Stimulated activated CD4-positive, alpha-beta T cell treated with anti-CD3 and anti-CD28 coated beads, TNF-alpha, amount 100 ng/mL, for 24 hours (primary cell): ENCODE results near the gene PGLYRP1.
A peak's percentile ranks its signal among the peaks of the same experiment; 100 is the strongest.

Experiments
- DNase-seq, 3 experiments: peaks; one replicate each; pipeline ENCODE4 v3.0.0-alpha.2; 2020; ENCODE audit warnings: low read depth in 3 of 3

PGLYRP1 gene

GRCh38 chr19:46032597-46033025 is 9.8 kb upstream of the PGLYRP1 start:
- no peak for DNase-seq

GRCh38 chr19:46031781-46032596 is 9.1 kb upstream of the PGLYRP1 start:
- DNase-seq = no peak

GRCh38 chr19:46030812-46031550 is 8.1 kb upstream of the PGLYRP1 start:
- no peak for DNase-seq

- no peak for DNase-seq
Measured at GRCh38 chr19:46025835-46026234, 3.0 kb upstream of the PGLYRP1 start.

GRCh38 chr19:46023311-46023779 is 492 bp upstream of the PGLYRP1 start:
- no peak for DNase-seq

GRCh38 chr19:46022061-46022430 is 807 bp downstream of the PGLYRP1 start:
- no peak for DNase-seq

- no peak for DNase-seq
Measured at GRCh38 chr19:46021531-46022041, 1.3 kb downstream of the PGLYRP1 start.

GRCh38 chr19:46020819-46021125 is 2.1 kb downstream of the PGLYRP1 start:
- DNase-seq = no peak

- DNase-seq = no peak
Measured at GRCh38 chr19:46019270-46019669, 3.6 kb downstream of the PGLYRP1 start.

GRCh38 chr19:46018729-46019251 is 4.1 kb downstream of the PGLYRP1 start:
- no peak for DNase-seq

- no peak for DNase-seq
Measured at GRCh38 chr19:46017874-46018675, 4.8 kb downstream of the PGLYRP1 start.

- DNase-seq = no peak
Measured at GRCh38 chr19:46017095-46017429, 5.8 kb downstream of the PGLYRP1 start.

- DNase-seq = peak; percentile 62 to 77 (median 69)
Measured at GRCh38 chr19:46016426-46017094, 6.3 kb downstream of the PGLYRP1 start.

- peak in 1 of 3 experiments; percentile 37 for DNase-seq
Measured at GRCh38 chr19:46015687-46016425, 7.0 kb downstream of the PGLYRP1 start.

GRCh38 chr19:46014941-46015686 is 7.7 kb downstream of the PGLYRP1 start:
- peak; percentile 25 to 70 (median 35) for DNase-seq

- no peak for DNase-seq
Measured at GRCh38 chr19:46014534-46014933, 8.3 kb downstream of the PGLYRP1 start.

- DNase-seq = peak; percentile 34 to 56 (median 46)
Measured at GRCh38 chr19:46009530-46010510, 13.0 kb downstream of the PGLYRP1 start.

GRCh38 chr19:46006411-46006810 is 16.4 kb downstream of the PGLYRP1 start:
- no peak for DNase-seq
